ENCODE results near the gene FBN2. TPM values are rescaled to one million over a fixed set of nuclear protein-coding genes. Genes with fewer than 3 reads are reported as not detected.

Gene FBN2
- 144 TPM for total RNA-seq

DNA sequence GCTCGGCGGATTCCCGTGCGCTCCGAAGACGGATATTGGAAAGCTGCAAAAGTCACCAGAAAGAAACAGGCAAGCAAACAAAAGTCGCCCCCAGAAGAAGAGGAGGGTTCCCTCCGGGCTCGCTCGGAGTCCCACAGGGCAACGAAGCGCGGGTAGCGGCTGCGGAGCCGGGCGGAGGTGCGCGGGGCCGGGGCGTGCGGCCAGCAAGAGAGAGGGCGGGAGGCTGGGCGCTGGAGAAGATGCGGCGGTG lies at the start of gene FBN2:
TSS of gene FBN2 (minus strand) at position 246 of the 250 bp plus-strand sequence. CDS start 642 bp downstream, outside the sequence.

Small RNA genes within 50 kb of the gene (small RNA-seq; reads per million reads assigned to genes)
- gene RF00019 (ENCODE audit: low replicate concordance): not detected
